ENCODE measurements around the gene GRIPAP1.

GRIPAP1 gene

GRCh38 chrX:48958635-48959094, 43.4 kb downstream of the GRIPAP1 start:
- H3K4me3 Mint-ChIP-seq = peak overlapping the region; percentile 99
- peaks cover 3% of the 10 kb centered on the region for H3K36me3 Mint-ChIP-seq
- no peaks in the 10 kb centered on the region for H3K27me3 Mint-ChIP-seq
- ATAC-seq (ENCODE audit: low read depth) (no peak), DNase-seq (ENCODE audit: low spot score in 2 of 2) (no peak)
- no peaks in the 10 kb centered on the region for H3K9me3 Mint-ChIP-seq
- H3K4me1 Mint-ChIP-seq = peaks cover 36% of the 10 kb centered on the region
- peak overlapping the region; percentile 100 for H3K27ac Mint-ChIP-seq

- Mint-ChIP-seq H3K36me3 (peaks cover 3% of the 10 kb centered on the region), H3K4me3 (peak overlapping the region; percentile 99), H3K9me3 (no peaks in the 10 kb centered on the region), H3K27me3 (no peaks in the 10 kb centered on the region), H3K4me1 (peaks cover 37% of the 10 kb centered on the region), H3K27ac (peak overlapping the region; percentile 100)
- ATAC-seq (ENCODE audit: low read depth) (peak; percentile 74), DNase-seq (ENCODE audit: low spot score in 2 of 2) (peak; percentile 81 to 88)
Observed at GRCh38 chrX:48957827-48958634, 44.0 kb downstream of the GRIPAP1 start.

- peak within 1 kb of the TSS; percentile 100 for H3K27ac Mint-ChIP-seq
- ATAC-seq (ENCODE audit: low read depth) = peak; percentile 45
- H3K27me3 Mint-ChIP-seq = no peaks in the 10 kb centered on the region
- no peak for DNase-seq (ENCODE audit: low spot score in 2 of 2)
- H3K36me3 Mint-ChIP-seq = peaks cover 3% of the 10 kb centered on the region
- peak within 1 kb of the TSS; percentile 99 for H3K4me3 Mint-ChIP-seq
- peaks cover 39% of the 10 kb centered on the region for H3K4me1 Mint-ChIP-seq
- H3K9me3 Mint-ChIP-seq = no peaks in the 10 kb centered on the region
Observed at GRCh38 chrX:48957477-48957826, 44.6 kb downstream of the GRIPAP1 start, which contains the start of gene OTUD5. Gene OTUD5, minus strand, starts transcription at chrX:48957607. Its CDS starts 37 bp downstream, at chrX:48957570.

- peak overlapping the region; percentile 100 for H3K27ac Mint-ChIP-seq
- H3K36me3 Mint-ChIP-seq = peaks cover 3% of the 10 kb centered on the region
- peak; percentile 8 for ATAC-seq (ENCODE audit: low read depth)
- H3K9me3 Mint-ChIP-seq = no peaks in the 10 kb centered on the region
- H3K27me3 Mint-ChIP-seq = no peaks in the 10 kb centered on the region
- H3K4me3 Mint-ChIP-seq = peak overlapping the region; percentile 72
- H3K4me1 Mint-ChIP-seq = peaks cover 42% of the 10 kb centered on the region
- peak; percentile 35 to 44 for DNase-seq (ENCODE audit: low spot score in 2 of 2)
Observed at GRCh38 chrX:48956728-48957414, 45.2 kb downstream of the GRIPAP1 start.

- no peak for ATAC-seq (ENCODE audit: low read depth)
- H3K9me3 Mint-ChIP-seq = no peaks in the 10 kb centered on the region
- DNase-seq (ENCODE audit: low spot score in 2 of 2) = no peak
- H3K4me1 Mint-ChIP-seq = peaks cover 21% of the 10 kb centered on the region
- H3K27me3 Mint-ChIP-seq = no peaks in the 10 kb centered on the region
- H3K4me3 Mint-ChIP-seq = no peak overlapping the region
- H3K27ac Mint-ChIP-seq = no peak overlapping the region
- peaks cover 2% of the 10 kb centered on the region for H3K36me3 Mint-ChIP-seq
Observed at GRCh38 chrX:48948589-48948988, 53.5 kb downstream of the GRIPAP1 start.

- no peaks in the 10 kb centered on the region for H3K27me3 Mint-ChIP-seq
- no peak overlapping the region for H3K4me3 Mint-ChIP-seq
- peak; percentile 81 for ATAC-seq (ENCODE audit: low read depth)
- H3K27ac Mint-ChIP-seq = peak overlapping the region; percentile 75
- no peaks in the 10 kb centered on the region for H3K9me3 Mint-ChIP-seq
- peaks cover 9% of the 10 kb centered on the region for H3K36me3 Mint-ChIP-seq
- peaks cover 29% of the 10 kb centered on the region for H3K4me1 Mint-ChIP-seq
- peak; percentile 28 to 60 for DNase-seq (ENCODE audit: low spot score in 2 of 2)
Observed at GRCh38 chrX:48945517-48946348, 56.3 kb downstream of the GRIPAP1 start.

- no peak overlapping the region for H3K4me3 Mint-ChIP-seq
Observed at GRCh38 chrX:48942895-48943294, 59.2 kb downstream of the GRIPAP1 start.

GRCh38 chrX:48940404-48940955, 61.6 kb downstream of the GRIPAP1 start:
- Mint-ChIP-seq H3K27ac (peak overlapping the region; percentile 99), H3K9me3 (no peaks in the 10 kb centered on the region), H3K36me3 (peaks cover 7% of the 10 kb centered on the region), H3K4me3 (peak overlapping the region; percentile 21), H3K4me1 (peaks cover 49% of the 10 kb centered on the region), H3K27me3 (no peaks in the 10 kb centered on the region)
- DNase-seq (ENCODE audit: low spot score in 2 of 2) (no peak), ATAC-seq (ENCODE audit: low read depth) (no peak)

More at GRCh38 chrX:48942895-48943294, 59.2 kb downstream of the GRIPAP1 start:
- ATAC-seq (ENCODE audit: low read depth) (no peak), DNase-seq (ENCODE audit: low spot score in 2 of 2) (no peak)
- Mint-ChIP-seq H3K36me3 (peaks cover 7% of the 10 kb centered on the region), H3K27me3 (no peaks in the 10 kb centered on the region), H3K9me3 (no peaks in the 10 kb centered on the region), H3K27ac (peak overlapping the region; percentile 88), H3K4me1 (peaks cover 43% of the 10 kb centered on the region)

- ATAC-seq (ENCODE audit: low read depth) = peak; percentile 34
- Mint-ChIP-seq H3K27ac (peak overlapping the region; percentile 99), H3K4me3 (peak overlapping the region; percentile 83), H3K36me3 (peaks cover 9% of the 10 kb centered on the region), H3K27me3 (no peaks in the 10 kb centered on the region), H3K4me1 (peaks cover 55% of the 10 kb centered on the region), H3K9me3 (no peaks in the 10 kb centered on the region)
- DNase-seq (ENCODE audit: low spot score in 2 of 2) = peak; percentile 30 to 63
Observed at GRCh38 chrX:48939524-48940228, 62.4 kb downstream of the GRIPAP1 start.

- Mint-ChIP-seq H3K4me1 (peaks cover 54% of the 10 kb centered on the region), H3K27me3 (no peaks in the 10 kb centered on the region), H3K9me3 (no peaks in the 10 kb centered on the region), H3K36me3 (peaks cover 11% of the 10 kb centered on the region), H3K27ac (peak overlapping the region; percentile 99), H3K4me3 (peak overlapping the region; percentile 83)
- DNase-seq (ENCODE audit: low spot score in 2 of 2) = peak; percentile 67 to 76
- peak; percentile 50 for ATAC-seq (ENCODE audit: low read depth)
Observed at GRCh38 chrX:48938721-48939425, 63.2 kb downstream of the GRIPAP1 start.

- H3K9me3 Mint-ChIP-seq = no peaks in the 10 kb centered on the region
- H3K4me3 Mint-ChIP-seq = peak overlapping the region; percentile 83
- peaks cover 51% of the 10 kb centered on the region for H3K4me1 Mint-ChIP-seq
- H3K27me3 Mint-ChIP-seq = no peaks in the 10 kb centered on the region
- peak; percentile 60 for ATAC-seq (ENCODE audit: low read depth)
- peaks cover 9% of the 10 kb centered on the region for H3K36me3 Mint-ChIP-seq
- DNase-seq (ENCODE audit: low spot score in 2 of 2) = peak; percentile 72 to 75
- H3K27ac Mint-ChIP-seq = peak overlapping the region; percentile 99
Observed at GRCh38 chrX:48937054-48937907, 64.8 kb downstream of the GRIPAP1 start.

Measured in memory B cell (primary cell).